ENCODE results near the gene MDH2. TPM values are rescaled to one million over a fixed set of nuclear protein-coding genes. Genes with fewer than 3 reads are reported as not detected.
"Not testable (repeated sequence)": the region's sequence is repeated elsewhere in the genome, so short reads cannot be mapped to it uniquely, and the experiment has no call there.

Gene MDH2
- total RNA-seq, 1 donor from 2014 or later: 32.5 TPM

DNA sequence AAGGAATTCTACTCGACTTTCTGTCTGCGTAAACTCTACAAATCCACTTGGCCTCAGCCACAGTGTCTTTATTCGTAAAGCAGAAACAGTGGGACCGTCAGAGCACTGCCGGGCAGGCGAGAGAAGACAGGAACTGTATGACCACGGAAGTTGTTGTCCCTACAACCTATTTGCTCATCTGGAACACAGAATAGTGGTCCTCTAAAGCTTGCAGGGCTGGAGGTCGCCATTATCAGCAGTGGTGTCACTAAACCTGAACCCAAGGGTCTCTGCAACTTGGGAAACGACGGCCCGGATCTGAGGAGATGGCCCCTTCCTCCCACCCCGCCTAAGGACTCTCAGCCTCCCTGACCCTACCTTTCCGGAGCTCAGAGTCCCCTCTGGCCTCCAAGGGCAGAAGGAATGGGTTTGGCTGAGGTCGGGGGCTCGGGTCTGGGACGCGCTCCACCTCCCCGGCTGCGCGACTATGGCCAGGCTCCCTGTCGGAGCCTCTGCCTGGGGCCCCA lies 548 bp upstream of the MDH2 start:
- peak in 1 of 2 donors; percentile 30 for DNase-seq (ENCODE audit: low read depth in 2 of 2)

DNA sequence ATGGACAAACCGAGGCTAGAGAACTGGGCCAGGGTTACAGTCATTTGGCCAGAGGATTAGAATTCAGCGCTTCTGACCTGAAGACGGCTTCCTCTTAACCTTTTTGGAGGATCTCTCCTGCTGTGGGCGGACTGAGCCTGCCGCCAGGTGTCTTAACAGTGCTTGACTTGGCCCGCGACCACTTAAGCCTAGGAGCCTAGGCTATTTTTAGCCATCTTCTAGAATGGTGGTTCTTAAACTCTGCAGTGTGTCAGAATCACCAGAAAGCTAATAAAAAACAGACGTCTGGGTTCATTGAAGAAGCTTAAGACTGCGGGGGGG lies 722 bp downstream of the MDH2 start:
- DNase-seq (ENCODE audit: low read depth in 2 of 2): peak in 1 of 2 donors; percentile 36

DNA sequence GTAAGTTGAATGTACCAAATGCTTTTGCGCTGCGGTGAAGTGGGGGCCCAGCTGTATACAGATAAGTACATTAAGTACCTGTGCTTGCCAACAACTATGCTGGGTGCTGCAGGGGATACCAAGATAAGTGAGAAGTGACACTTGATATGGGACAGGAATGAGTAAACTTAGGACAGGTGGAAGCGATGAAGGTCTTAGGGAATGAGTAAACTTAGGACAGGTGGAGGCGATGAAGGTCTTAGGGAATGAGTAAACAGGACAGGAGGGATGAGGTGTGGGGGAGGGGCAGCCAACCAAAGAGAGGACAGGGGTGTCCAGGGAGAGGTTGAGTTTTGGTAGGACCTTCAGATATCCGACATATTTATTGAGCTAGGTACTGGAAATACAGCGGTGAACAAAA lies 1.4 kb downstream of the MDH2 start:
- no peak for DNase-seq (ENCODE audit: low read depth in 2 of 2)

DNA sequence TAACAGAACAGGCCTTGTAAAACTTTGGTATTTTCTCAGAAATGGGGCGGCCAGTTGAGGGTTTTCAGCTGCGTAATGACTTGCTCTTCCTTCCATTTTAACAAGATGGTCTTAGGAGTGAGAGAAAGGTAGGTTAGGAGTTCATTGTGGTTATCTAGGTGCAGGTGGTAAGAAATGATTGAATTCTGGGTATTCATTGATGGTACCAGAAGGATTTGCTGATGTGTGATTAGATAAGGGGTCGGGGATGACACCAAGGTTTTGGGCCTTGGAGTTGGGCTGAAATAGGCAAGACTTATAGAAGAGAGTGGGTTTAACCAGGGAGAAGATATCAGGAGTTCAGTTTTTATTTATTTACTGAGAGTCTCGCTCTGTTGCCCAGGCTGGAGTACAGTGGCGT lies 2.6 kb downstream of the MDH2 start:
- no peak for DNase-seq (ENCODE audit: low read depth in 2 of 2)

DNA sequence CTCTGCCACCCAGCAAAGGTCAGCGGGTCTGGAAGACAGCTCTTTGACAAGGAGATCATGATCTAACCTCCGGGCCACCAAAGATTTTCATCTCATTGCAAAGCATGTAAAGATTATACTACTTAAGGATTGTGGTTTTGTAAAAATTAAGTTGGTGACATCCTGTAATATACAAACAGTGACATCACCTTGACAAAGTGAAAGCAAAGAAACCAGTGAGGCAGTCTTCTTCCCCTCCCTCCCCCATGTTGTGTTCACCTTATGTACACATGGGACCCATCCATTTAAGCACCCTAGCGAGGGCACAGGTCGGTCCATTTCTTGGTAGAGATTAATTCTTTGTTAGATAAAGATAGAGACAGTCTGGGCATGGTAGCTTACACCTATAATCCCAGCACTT lies 3.9 kb downstream of the MDH2 start:
- DNase-seq (ENCODE audit: low read depth in 2 of 2): no peak

DNA sequence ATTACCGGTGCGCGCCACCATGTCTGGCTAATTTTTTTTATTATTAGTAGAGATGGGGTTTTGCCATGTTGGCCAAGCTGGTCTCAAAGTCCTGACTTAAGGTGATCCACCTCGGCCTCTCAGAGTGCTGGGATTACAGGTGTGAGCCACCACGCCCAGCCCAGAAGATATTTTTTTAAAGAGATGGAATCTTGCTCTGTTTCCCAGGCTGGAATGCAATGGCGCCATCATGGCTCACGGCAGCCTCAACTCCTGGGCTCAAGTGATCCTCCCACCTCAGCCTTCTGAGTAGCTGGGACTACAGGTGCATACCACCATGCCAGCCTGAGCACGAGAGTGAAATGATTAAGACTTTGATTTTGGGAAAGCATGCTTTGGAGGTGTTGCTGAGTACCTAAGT lies 4.8 kb downstream of the MDH2 start:
- DNase-seq (ENCODE audit: low read depth in 2 of 2): not testable (repeated sequence)

DNA sequence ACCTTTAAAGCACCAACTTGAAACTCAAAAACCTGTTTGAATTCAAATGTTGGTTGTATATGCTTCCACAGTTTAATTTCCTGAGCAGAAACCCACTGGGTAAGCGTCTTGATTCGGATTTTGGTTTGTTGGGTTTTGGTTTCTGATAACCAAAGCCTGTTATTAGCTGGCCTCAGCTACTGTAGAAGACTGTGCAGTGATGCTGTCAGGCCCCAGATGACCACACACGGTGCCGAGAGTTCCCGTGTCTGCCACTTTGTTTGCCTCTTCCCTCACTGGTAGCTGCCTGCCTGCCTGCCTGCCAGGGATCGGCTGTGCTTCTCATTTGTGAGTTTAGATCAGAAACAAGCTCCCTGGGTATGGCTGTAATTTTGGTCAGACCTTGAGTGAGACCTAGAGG lies 5.6 kb downstream of the MDH2 start:
- DNase-seq (ENCODE audit: low read depth in 2 of 2): no peak

DNA sequence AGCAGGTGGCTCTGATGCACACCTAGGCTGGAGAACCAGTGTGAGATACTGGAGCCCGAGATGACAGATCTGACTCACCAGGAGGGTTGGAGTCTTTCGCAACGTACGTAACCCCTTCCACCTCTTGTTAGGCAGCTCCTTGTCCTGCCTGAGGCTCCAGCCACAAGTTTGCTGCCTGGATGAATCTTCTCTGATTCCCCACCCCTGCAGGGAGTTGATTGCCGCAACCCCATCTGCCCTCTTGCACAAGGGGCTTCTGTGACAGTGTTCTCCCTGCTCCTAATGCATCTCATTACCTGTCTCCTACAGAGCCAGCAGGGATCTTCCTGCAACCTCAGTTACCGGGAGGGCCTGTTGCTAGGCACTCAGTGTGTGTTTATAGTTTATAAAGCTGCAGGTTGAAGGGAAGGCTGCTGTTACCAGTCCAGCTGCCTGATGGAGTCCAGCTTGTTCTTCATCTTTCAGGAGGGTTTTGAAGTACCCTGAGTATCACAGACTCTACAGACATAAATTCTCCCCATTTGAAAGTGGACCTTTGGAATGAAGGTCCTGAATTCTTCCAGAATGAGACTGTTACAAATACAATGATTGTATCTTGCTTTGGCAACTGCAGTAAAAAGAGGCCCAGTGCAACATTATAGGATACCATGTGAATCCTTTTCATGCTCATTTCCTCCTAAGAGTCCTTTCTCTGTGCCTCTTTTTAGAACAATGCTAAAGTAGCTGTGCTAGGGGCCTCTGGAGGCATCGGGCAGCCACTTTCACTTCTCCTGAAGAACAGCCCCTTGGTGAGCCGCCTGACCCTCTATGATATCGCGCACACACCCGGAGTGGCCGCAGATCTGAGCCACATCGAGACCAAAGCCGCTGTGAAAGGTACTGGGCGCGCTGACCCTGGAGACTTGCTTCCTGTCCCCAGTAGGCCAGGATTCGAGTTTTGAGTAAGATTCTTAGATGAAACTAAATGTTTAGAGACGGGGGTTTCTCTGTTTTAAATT lies 6.5 kb downstream of the MDH2 start:
- no peak for DNase-seq (ENCODE audit: low read depth in 2 of 2)

DNA sequence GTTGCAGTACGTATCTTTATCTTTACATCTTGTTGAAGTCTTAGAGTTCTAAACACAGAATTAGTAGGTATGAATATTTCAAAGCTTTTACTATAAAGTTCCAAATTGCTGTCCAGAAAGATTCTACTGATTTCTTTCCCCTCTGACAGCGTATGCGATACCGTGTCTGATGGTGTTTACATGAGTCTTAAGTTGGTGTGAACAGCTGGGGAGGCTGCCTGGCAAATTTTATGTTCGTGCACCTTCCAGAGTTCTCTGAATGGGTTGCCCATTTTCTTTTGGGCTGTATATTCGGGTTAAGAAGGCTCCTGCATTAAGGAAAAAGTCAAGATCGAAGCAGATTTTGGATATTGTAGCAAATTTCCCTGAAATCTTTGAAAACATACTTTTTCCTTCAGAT lies 8.3 kb downstream of the MDH2 start:
- no peak for DNase-seq (ENCODE audit: low read depth in 2 of 2)

DNA sequence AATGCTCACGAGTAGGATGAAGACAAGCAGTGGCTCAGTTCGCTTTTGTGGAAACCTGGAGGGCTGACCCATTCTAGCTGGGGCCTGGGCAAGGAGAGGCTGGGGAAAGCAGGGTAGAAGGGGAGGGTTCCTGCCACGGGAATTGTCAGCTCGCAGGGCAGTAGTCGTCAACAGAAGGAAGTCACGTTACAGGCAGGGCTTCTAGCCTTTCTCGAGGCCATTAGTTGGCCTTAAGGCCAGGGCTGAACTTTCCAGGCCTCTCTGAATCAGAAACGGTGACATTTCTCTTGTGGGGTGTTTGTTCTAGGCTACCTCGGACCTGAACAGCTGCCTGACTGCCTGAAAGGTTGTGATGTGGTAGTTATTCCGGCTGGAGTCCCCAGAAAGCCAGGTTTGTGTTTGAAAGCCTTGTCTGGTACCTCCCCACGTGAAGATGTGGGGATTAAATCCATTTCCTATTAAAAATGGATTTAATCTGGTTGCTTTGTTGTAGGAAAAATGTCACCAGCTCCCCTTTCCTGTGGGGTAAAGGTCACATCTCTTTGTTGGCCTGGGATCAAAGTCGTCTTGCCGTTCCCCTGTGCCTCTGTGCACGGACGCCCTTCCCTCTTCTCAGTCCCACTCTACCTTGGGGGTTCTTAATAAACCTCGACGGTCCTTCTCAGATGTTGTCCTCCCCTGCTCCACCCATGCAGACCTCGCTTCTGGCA lies 9.4 kb downstream of the MDH2 start:
- no peak for DNase-seq (ENCODE audit: low read depth in 2 of 2)

DNA sequence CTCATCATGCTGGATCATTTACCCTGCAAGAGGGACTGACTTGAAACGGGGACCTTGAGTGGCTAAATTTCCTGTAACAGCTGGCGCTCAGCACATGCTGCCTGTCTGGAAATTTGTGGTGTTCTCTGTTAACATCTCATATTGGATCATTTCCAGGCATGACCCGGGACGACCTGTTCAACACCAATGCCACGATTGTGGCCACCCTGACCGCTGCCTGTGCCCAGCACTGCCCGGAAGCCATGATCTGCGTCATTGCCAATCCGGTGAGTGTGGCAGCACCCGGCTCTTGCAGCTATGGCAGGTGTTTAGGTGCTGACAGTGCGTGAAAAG lies 9.9 kb downstream of the MDH2 start:
- DNase-seq (ENCODE audit: low read depth in 2 of 2): no peak

DNA sequence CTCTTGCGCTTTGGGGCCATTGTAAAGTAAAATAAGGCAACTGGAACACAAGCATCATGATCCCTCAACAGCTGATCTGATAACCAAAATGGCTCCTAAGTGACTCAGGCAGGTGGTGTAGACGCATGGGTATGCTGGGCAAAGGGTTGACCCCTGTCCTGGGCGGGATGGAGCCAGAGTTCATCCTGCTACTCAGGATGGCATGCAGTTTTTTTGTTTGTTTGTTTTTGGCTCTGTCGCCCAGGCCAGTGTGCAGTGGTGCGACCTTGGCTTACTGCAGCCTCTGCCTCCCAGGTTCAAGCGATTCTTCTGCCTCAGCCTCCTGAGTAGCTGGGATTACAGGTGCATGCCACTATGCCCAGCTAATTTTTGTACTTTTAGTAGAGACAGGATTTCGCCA lies 10.8 kb downstream of the MDH2 start:
- DNase-seq (ENCODE audit: low read depth in 2 of 2): not testable (repeated sequence)

DNA sequence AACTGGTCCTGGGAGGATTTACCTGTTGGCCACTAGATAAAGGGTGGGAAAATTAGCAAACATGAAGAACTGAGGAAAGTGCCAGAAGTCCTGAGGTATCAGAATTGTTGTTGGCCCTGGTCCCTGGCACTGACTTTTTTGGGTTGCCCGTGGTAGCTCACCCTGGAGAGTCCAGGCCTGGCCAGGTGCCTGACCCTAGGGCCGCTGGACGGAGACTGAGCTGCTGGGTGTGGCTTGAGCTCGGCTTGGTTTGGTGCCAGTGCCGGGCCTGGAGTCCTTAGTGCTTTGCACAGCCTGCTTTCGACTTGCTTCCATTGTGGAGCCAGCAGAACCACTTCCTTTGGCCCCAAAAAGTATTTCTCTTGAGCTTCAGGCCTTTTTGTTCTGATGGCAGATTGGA lies 12.9 kb downstream of the MDH2 start:
- no peak for DNase-seq (ENCODE audit: low read depth in 2 of 2)

DNA sequence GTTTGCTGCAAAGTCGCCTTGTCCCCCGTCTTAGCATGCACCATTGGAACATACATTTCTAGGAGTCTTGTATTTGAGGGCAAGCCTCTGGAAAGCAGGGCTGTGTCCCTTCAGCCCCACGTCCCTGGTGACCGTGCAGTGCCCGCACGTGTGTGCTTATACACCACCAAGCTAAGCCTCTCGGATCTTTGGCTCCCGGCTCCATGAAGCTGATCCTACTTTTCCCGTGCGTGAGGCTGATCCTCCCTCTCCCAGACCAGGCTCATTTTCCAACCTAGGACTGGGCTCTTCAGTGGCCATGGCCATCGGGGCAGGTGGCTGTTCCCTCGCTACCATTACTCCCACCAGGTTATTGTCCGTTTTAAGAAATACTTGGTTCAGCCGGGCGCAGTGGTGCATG lies 14.3 kb downstream of the MDH2 start:
- DNase-seq (ENCODE audit: low read depth in 2 of 2): no peak

DNA sequence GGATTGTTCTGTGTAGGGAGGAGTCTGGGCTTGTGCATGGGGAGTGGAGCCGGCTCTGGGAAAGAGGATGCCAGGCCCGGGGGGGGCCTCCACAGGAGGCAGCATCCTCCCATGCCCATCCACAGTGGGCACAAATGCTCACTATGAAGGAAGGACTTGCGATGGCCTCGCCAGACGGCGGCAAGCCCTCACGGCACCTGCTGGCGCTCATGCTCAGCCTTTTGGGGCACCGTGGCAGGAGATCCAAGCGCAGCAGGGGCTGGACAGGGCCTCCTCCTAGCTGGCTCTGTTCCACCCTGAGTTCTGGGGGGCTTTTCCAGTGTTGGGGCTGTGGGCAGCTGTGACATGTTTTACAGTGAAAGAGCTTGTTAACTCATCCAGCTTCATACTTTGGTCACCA lies 15.2 kb downstream of the MDH2 start:
- no peak for DNase-seq (ENCODE audit: low read depth in 2 of 2)

DNA sequence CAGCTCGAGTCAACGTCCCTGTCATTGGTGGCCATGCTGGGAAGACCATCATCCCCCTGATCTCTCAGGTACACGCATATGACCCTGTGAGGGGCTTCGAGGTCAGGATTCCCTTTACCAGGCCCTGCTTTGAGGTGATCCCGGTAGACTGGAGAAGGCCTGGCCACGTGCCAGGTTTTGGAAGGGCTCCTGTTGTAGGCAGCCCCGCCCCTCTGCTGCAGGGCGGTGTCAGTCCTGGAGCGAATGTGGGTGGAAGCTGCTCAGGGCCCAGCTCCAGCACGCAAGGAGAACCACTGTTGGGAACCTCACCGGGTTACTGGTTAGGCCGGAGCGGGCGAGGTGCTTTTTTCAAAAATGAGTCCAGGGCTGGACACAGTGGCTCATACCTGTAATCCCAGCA lies 15.6 kb downstream of the MDH2 start:
- no peak for DNase-seq (ENCODE audit: low read depth in 2 of 2)

DNA sequence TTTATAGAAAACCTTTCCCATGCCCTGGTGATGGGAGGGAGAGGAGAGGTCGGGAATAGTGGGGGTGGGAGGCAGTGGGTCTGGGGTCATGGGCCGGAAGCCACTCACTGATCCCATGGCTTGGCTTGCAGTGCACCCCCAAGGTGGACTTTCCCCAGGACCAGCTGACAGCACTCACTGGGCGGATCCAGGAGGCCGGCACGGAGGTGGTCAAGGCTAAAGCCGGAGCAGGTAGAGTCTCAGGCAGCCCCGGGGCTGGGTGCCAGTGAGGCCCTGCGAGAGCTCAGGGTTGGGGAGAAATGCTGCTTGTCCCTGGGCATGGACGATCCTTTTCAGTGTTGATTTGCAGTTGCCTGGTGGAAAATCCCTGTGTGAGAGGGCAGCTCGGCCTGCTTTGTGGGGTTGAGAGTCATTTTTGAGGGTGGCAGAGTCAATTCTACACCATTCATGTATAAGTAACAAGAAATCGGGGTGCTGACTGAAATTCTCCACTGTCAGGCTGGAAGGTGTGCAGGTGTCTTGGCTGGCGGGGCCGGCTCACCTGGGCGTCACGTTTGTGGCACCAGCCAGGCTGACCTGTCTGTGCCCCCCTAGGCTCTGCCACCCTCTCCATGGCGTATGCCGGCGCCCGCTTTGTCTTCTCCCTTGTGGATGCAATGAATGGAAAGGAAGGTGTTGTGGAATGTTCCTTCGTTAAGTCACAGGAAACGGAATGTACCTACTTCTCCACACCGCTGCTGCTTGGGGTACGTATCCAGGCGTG lies 16.5 kb downstream of the MDH2 start:
- DNase-seq (ENCODE audit: low read depth in 2 of 2): no peak

DNA sequence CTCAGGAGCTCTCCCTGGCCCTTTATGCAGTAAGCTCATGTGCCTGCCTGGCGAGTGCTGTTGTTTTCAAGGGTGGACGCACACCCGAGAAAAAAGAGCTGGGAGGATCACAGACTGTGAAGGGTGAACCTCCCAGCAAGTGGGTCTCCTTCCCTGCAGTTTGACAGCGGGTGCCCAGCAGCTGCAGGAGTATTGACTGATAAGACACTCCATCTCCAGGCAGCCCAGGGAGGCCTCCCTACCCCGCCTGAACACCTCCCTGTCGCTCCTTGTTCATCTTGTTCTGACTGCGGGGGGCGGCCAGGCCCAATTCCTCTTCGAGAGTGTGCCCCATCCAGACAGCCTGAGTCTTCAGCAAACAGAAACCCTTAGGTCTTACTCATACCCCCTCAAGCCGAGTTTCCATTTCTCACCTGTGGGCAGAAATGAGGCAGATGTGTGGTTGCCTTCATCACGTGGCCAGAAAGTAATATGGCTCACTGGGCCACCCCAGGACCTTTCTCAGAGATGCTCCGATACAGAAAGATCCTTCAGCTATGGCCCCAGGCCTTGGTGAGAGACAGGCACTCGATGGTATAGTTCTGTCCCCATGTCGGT lies 17.2 kb downstream of the MDH2 start:
- DNase-seq (ENCODE audit: low read depth in 2 of 2): no peak

DNA sequence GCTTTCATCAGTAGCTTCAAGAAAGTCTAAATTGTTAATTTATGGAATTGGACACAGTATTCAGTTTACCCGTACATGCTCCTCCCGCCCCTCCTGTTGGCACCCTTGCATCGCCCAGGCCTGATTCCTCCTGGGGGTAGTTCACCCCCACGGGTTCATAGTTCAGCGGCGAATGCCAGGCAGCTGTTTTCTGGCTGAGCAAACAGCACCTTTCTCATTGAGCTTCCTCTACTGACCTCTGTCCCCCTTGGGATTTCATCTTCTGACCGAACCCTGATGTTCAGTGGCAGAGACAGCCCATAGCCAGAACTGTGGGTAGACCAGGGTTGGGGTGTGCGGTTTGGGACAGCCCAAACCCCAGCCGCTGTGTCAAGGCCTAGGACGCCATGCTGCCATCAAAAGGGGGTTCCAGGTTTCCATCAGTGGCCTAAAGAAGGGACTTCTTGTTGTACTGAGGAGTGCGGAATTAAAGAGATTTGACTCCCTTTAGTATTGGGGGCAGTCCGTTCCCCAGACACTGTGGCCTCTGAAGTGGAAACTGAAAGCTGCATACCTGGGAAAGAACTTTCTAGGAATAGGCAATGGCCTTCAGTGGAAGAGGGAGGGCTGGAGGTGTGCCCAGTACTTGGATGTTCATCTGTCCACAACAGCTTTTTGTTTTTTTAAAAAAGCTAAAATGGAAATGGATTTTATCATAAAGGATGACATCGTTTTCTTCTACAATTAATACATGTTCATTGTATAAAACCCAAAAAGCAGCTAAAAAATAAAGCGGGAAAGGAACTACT lies 19.0 kb downstream of the MDH2 start:
- DNase-seq (ENCODE audit: low read depth in 2 of 2): no peak

DNA sequence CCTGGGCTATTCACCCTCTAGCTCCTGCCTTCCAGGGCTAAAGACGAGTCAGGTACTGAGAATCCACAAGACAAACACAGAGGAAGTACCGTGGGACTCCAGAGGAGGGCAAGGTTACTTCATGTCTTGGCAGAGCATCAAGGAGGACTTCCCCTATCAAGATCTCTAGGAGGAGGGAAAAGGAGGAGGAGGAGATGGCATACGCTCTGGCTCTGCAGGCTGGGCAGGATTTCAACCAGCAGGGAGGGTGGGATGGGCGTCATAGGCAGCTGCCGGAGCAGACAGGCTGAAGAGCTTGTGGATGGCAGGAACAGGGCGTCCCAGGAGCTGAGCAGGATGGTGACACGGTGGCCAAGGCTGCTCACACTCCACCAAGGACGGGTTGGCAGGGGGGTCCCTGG lies 21.3 kb downstream of the MDH2 start:
- DNase-seq (ENCODE audit: low read depth in 2 of 2): peak in 1 of 2 donors; percentile 73

Data from dermis microvascular lymphatic vessel endothelial cell (primary cell).